Measurements from ENCODE around the gene POMT1. TPM values are rescaled to one million over a fixed set of nuclear protein-coding genes. Genes with fewer than 3 reads are reported as not detected.

Gene POMT1
- total and polyA plus RNA-seq, 3 donors from 2014 or later: 99.7 to 118 (median 117) TPM

GRCh38 chr9:131496844-131497405 lies 5.8 kb upstream of the POMT1 start:
- intact Hi-C loops (cut with DNase I; ENCODE audit: low total_unique reads): no loop called here
- Histone ChIP-seq H3K27ac (no peak overlapping the region), H3K4me3 (no peak overlapping the region), H3K9me3 (no peaks in the 10 kb centered on the region), H3K36me3 (ENCODE audit: low read depth, missing control alignments) (no peaks in the 10 kb centered on the region), H3K4me1 (no peaks in the 10 kb centered on the region), H3K27me3 (no peaks in the 10 kb centered on the region)
- no peak for TF ChIP-seq CTCF (IDR thresholded peaks at IDR 0.05)
- TF ChIP-seq POLR2A (IDR thresholded peaks at IDR 0.05): no peak
- 69 to 76% methylated on average over 7 to 10 of the region's 10 CpGs for WGBS, 2 donors
- no peak for DNase-seq

- TF ChIP-seq POLR2A (IDR thresholded peaks at IDR 0.05) (no peak), CTCF (IDR thresholded peaks at IDR 0.05) (no peak)
- no peaks in the 10 kb centered on the region for H3K36me3 ChIP-seq (ENCODE audit: low read depth, missing control alignments)
- DNase-seq: no peak
- H3K27ac ChIP-seq: no peak overlapping the region
- H3K27me3 ChIP-seq: no peaks in the 10 kb centered on the region
- WGBS, 2 donors: 81% methylated on average over 6 to 7 of the region's 7 CpGs
- H3K4me3 ChIP-seq: no peak overlapping the region
- H3K9me3 ChIP-seq: no peaks in the 10 kb centered on the region
- intact Hi-C loops (cut with DNase I; ENCODE audit: low total_unique reads): no loop called here
- peaks cover 7% of the 10 kb centered on the region for H3K4me1 ChIP-seq
Measured at GRCh38 chr9:131499254-131499767, 3.4 kb upstream of the POMT1 start.

GRCh38 chr9:131500377-131500776 lies 2.3 kb upstream of the POMT1 start:
- H3K36me3 ChIP-seq (ENCODE audit: low read depth, missing control alignments): no peaks in the 10 kb centered on the region

GRCh38 chr9:131500939-131501541 lies 1.7 kb upstream of the POMT1 start:
- Histone ChIP-seq H3K9me3 (no peaks in the 10 kb centered on the region), H3K4me3 (no peak overlapping the region), H3K27me3 (no peaks in the 10 kb centered on the region), H3K27ac (no peak overlapping the region), H3K4me1 (peaks cover 7% of the 10 kb centered on the region), H3K36me3 (ENCODE audit: low read depth, missing control alignments) (no peaks in the 10 kb centered on the region)
- TF ChIP-seq POLR2A (IDR thresholded peaks at IDR 0.05) (no peak), CTCF (IDR thresholded peaks at IDR 0.05) (no peak)
- WGBS, 2 donors: 61 to 64% methylated on average over 5 of the region's 5 CpGs
- DNase-seq: no peak
- intact Hi-C loops (cut with DNase I; ENCODE audit: low total_unique reads): no loop called here

More at GRCh38 chr9:131500377-131500776, 2.3 kb upstream of the POMT1 start:
- WGBS, 2 donors: 72 to 73% methylated on average over 12 of the region's 12 CpGs
- no peak overlapping the region for H3K27ac ChIP-seq
- peaks cover 7% of the 10 kb centered on the region for H3K4me1 ChIP-seq
- H3K27me3 ChIP-seq: no peaks in the 10 kb centered on the region
- no peak for DNase-seq
- intact Hi-C loops (cut with DNase I; ENCODE audit: low total_unique reads): no loop called here
- no peaks in the 10 kb centered on the region for H3K9me3 ChIP-seq
- TF ChIP-seq POLR2A (IDR thresholded peaks at IDR 0.05) (no peak), CTCF (IDR thresholded peaks at IDR 0.05) (no peak)
- no peak overlapping the region for H3K4me3 ChIP-seq

Measured in testis (tissue), 3 donors.